A549 (cell line): ENCODE results near the gene RUNX2.

Experiments used
- EP300 ChIP-seq, 2 experiments: fragments of >200 bp; sonication (Bioruptor Twin); formaldehyde crosslinking; IDR thresholded peaks; 2 replicates in 1 of 2; 3 replicates in 1 of 2; pipeline ENCODE4 v1.6.1; 2016 to 2017
- JUN ChIP-seq, 2 experiments: fragments of >200 bp; sonication (Bioruptor Twin); formaldehyde crosslinking; IDR thresholded peaks; 2 replicates in 1 of 2; 3 replicates in 1 of 2; pipeline ENCODE4 v1.6.1; 2016 to 2017
- NFE2L2 ChIP-seq: fragments of 150-350 bp; conservative IDR thresholded peaks from 2 replicates; pipeline ENCODE4 v1.6.1; 2014; ENCODE audit warnings: low read length
- RAD21 ChIP-seq, 2 experiments: fragments of >200 bp in 1 of 2; sonication (Bioruptor Twin) in 1 of 2; formaldehyde crosslinking in 1 of 2; IDR thresholded peaks in 1 of 2; conservative IDR thresholded peaks in 1 of 2; 2 replicates in 1 of 2; 3 replicates in 1 of 2; pipeline ENCODE4 v1.6.1; 2012 to 2018; ENCODE audit warnings: inconsistent platforms in 1 of 2

- TF ChIP-seq NFE2L2 (no peak), EP300 (IDR thresholded peaks at IDR 0.05) (no peak), RAD21 (conservative IDR thresholded peaks at IDR 0.05 in 1 of 2, IDR thresholded peaks at IDR 0.05 in 1 of 2) (no peak), JUN (IDR thresholded peaks at IDR 0.05) (no peak)
Measured at GRCh38 chr6:45420909-45421708, 93.0 kb downstream of the RUNX2 start.
